GM18861 (cell line): Measurements from ENCODE around the gene MED14.

Source experiments
- ATAC-seq: cut with Tn5 transposase; IDR thresholded peaks from one replicate; pipeline ENCODE4 v1.9.1; 2021; ENCODE audit not compliant: unreplicated experiment

The MED14 gene

DNA sequence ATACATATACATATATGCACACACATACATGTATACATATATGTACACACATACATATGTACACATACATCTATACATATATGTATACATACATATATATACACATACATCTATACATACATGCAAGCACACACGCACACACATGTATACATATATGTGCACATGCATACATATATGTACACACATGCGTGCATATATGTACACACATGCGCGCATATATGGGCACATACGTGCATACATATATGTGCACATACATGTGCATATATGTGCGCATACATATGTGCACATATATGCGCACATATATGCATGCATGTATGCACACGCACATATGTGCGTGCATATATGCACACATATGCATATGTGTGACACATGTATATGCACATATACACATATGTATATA, 119.4 kb downstream of the MED14 start:
- ATAC-seq, result no peak

DNA sequence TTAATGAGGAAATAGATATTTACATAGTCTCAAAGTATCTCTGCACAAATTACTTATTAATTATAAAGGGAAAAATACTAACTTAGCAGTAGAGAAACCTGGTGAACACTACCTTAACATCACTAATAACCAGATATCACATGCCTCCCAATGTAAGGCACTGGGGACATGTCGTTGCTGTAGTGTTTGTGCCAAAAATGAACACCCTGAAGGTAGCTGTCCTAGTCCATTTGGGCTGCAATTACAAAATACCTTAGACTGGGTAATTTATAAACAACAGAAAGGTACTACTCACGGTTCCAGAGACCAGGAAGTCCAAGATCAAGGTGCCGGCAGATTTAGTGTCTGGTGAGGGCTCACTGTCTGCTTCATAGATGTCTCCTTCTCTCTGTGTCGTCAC, 122.8 kb downstream of the MED14 start:
- ATAC-seq, result no peak

DNA sequence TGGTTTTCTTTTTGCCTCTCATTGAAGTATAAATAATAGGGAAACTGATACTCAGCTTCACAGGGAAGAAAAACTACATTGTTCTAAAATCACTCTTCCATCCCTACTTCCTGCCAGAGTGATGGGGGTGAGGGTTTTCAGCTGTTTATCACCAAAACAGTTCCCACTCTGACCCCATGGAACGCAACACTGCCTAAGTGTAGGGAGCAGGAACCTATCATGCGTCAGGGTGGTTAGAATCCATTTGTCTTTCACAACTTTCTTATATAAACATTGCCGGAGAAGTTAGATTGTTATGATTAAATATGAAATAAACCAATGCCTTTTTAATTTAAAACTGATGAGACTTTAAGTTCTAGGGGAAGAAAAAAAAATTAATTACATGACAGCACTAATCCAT, 128.0 kb downstream of the MED14 start:
- ATAC-seq, result no peak

DNA sequence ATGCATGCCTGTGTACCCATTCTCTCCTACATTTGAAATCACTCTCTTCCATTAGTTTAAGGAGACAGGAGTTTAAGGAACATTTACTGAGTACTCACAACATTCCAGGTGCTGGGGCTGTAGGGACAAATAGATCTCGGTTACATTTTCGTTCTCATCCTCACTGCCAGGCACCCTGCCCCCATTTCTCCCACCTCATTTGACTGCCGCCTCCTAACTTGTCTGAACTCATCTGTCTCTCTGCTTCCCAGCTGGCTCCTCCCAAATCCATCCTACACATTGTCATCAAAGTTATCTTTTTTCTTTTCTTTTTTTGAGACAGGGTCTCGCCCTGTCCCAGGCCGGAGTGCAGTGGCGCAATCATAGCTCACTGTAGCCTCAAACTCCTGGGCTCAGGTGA, 131.9 kb downstream of the MED14 start:
- no peak for ATAC-seq
